ENCODE data around the gene MEFV.

MEFV gene

GRCh38 chr16:3262517-3262916 is 6.1 kb upstream of the MEFV start:
- peaks cover 4% of the 10 kb centered on the region for H3K4me1 ChIP-seq (ENCODE audit: control insufficient read depth, insufficient read depth, low read length)
- H3K9me3 ChIP-seq (ENCODE audit: control insufficient read depth, low read length): peaks cover 5% of the 10 kb centered on the region
- no peak overlapping the region for H3K4me3 ChIP-seq (ENCODE audit: low read length)
- H3K36me3 ChIP-seq (ENCODE audit: control insufficient read depth, insufficient read depth, low read length): no peaks in the 10 kb centered on the region
- H3K27me3 ChIP-seq (ENCODE audit: control insufficient read depth, insufficient read depth, low read length): no peaks in the 10 kb centered on the region
- no peak overlapping the region for H3K9ac ChIP-seq (ENCODE audit: low read length)

- Histone ChIP-seq H3K4me1 (ENCODE audit: control insufficient read depth, insufficient read depth, low read length) (peaks cover 4% of the 10 kb centered on the region), H3K27me3 (ENCODE audit: control insufficient read depth, insufficient read depth, low read length) (no peaks in the 10 kb centered on the region), H3K9ac (ENCODE audit: low read length) (no peak overlapping the region), H3K36me3 (ENCODE audit: control insufficient read depth, insufficient read depth, low read length) (no peaks in the 10 kb centered on the region), H3K4me3 (ENCODE audit: low read length) (no peak overlapping the region), H3K9me3 (ENCODE audit: control insufficient read depth, low read length) (peaks cover 3% of the 10 kb centered on the region)
These were observed 3.4 kb upstream of the MEFV start for GRCh38 chr16:3259836-3260235.

- Histone ChIP-seq H3K4me3 (ENCODE audit: low read length) (no peak overlapping the region), H3K9me3 (ENCODE audit: control insufficient read depth, low read length) (no peaks in the 10 kb centered on the region), H3K4me1 (ENCODE audit: control insufficient read depth, insufficient read depth, low read length) (no peaks in the 10 kb centered on the region), H3K27me3 (ENCODE audit: control insufficient read depth, insufficient read depth, low read length) (no peaks in the 10 kb centered on the region), H3K36me3 (ENCODE audit: control insufficient read depth, insufficient read depth, low read length) (no peaks in the 10 kb centered on the region), H3K9ac (ENCODE audit: low read length) (no peak overlapping the region)
These were observed 533 bp upstream of the MEFV start for GRCh38 chr16:3256866-3257465.

- Histone ChIP-seq H3K4me1 (ENCODE audit: control insufficient read depth, insufficient read depth, low read length) (no peaks in the 10 kb centered on the region), H3K9me3 (ENCODE audit: control insufficient read depth, low read length) (no peaks in the 10 kb centered on the region), H3K9ac (ENCODE audit: low read length) (no peak overlapping the region), H3K4me3 (ENCODE audit: low read length) (no peak overlapping the region), H3K27me3 (ENCODE audit: control insufficient read depth, insufficient read depth, low read length) (peaks cover 3% of the 10 kb centered on the region), H3K36me3 (ENCODE audit: control insufficient read depth, insufficient read depth, low read length) (no peaks in the 10 kb centered on the region)
These were observed 2.1 kb downstream of the MEFV start for GRCh38 chr16:3254309-3254708.

GRCh38 chr16:3252967-3253366 is 3.5 kb downstream of the MEFV start:
- no peak overlapping the region for H3K9ac ChIP-seq (ENCODE audit: low read length)
- no peaks in the 10 kb centered on the region for H3K9me3 ChIP-seq (ENCODE audit: control insufficient read depth, low read length)
- H3K4me1 ChIP-seq (ENCODE audit: control insufficient read depth, insufficient read depth, low read length): no peaks in the 10 kb centered on the region
- no peak overlapping the region for H3K4me3 ChIP-seq (ENCODE audit: low read length)
- H3K36me3 ChIP-seq (ENCODE audit: control insufficient read depth, insufficient read depth, low read length): no peaks in the 10 kb centered on the region
- peaks cover 3% of the 10 kb centered on the region for H3K27me3 ChIP-seq (ENCODE audit: control insufficient read depth, insufficient read depth, low read length)

- no peaks in the 10 kb centered on the region for H3K36me3 ChIP-seq (ENCODE audit: control insufficient read depth, insufficient read depth, low read length)
- no peak overlapping the region for H3K9ac ChIP-seq (ENCODE audit: low read length)
- no peaks in the 10 kb centered on the region for H3K4me1 ChIP-seq (ENCODE audit: control insufficient read depth, insufficient read depth, low read length)
- peaks cover 3% of the 10 kb centered on the region for H3K27me3 ChIP-seq (ENCODE audit: control insufficient read depth, insufficient read depth, low read length)
- no peak overlapping the region for H3K4me3 ChIP-seq (ENCODE audit: low read length)
- H3K9me3 ChIP-seq (ENCODE audit: control insufficient read depth, low read length): no peaks in the 10 kb centered on the region
These were observed 7.0 kb downstream of the MEFV start for GRCh38 chr16:3249451-3249850.

GRCh38 chr16:3249020-3249419 is 7.4 kb downstream of the MEFV start:
- Histone ChIP-seq H3K9me3 (ENCODE audit: control insufficient read depth, low read length) (no peaks in the 10 kb centered on the region), H3K4me1 (ENCODE audit: control insufficient read depth, insufficient read depth, low read length) (no peaks in the 10 kb centered on the region), H3K4me3 (ENCODE audit: low read length) (no peak overlapping the region), H3K36me3 (ENCODE audit: control insufficient read depth, insufficient read depth, low read length) (no peaks in the 10 kb centered on the region), H3K9ac (ENCODE audit: low read length) (no peak overlapping the region), H3K27me3 (ENCODE audit: control insufficient read depth, insufficient read depth, low read length) (peaks cover 3% of the 10 kb centered on the region)

GRCh38 chr16:3248596-3248995 is 7.8 kb downstream of the MEFV start:
- Histone ChIP-seq H3K4me1 (ENCODE audit: control insufficient read depth, insufficient read depth, low read length) (no peaks in the 10 kb centered on the region), H3K36me3 (ENCODE audit: control insufficient read depth, insufficient read depth, low read length) (no peaks in the 10 kb centered on the region), H3K27me3 (ENCODE audit: control insufficient read depth, insufficient read depth, low read length) (peaks cover 5% of the 10 kb centered on the region), H3K9ac (ENCODE audit: low read length) (no peak overlapping the region), H3K9me3 (ENCODE audit: control insufficient read depth, low read length) (no peaks in the 10 kb centered on the region), H3K4me3 (ENCODE audit: low read length) (no peak overlapping the region)

GRCh38 chr16:3246876-3247275 is 9.6 kb downstream of the MEFV start:
- no peak overlapping the region for H3K9ac ChIP-seq (ENCODE audit: low read length)
- H3K27me3 ChIP-seq (ENCODE audit: control insufficient read depth, insufficient read depth, low read length): peaks cover 6% of the 10 kb centered on the region
- no peaks in the 10 kb centered on the region for H3K9me3 ChIP-seq (ENCODE audit: control insufficient read depth, low read length)
- H3K36me3 ChIP-seq (ENCODE audit: control insufficient read depth, insufficient read depth, low read length): no peaks in the 10 kb centered on the region
- H3K4me1 ChIP-seq (ENCODE audit: control insufficient read depth, insufficient read depth, low read length): no peaks in the 10 kb centered on the region
- H3K4me3 ChIP-seq (ENCODE audit: low read length): no peak overlapping the region

- peaks cover 6% of the 10 kb centered on the region for H3K27me3 ChIP-seq (ENCODE audit: control insufficient read depth, insufficient read depth, low read length)
These were observed 10.4 kb downstream of the MEFV start for GRCh38 chr16:3246002-3246401.

GRCh38 chr16:3243882-3244281 is 12.6 kb downstream of the MEFV start:
- Histone ChIP-seq H3K36me3 (ENCODE audit: control insufficient read depth, insufficient read depth, low read length) (no peaks in the 10 kb centered on the region), H3K4me3 (ENCODE audit: low read length) (no peak overlapping the region), H3K27me3 (ENCODE audit: control insufficient read depth, insufficient read depth, low read length) (peaks cover 4% of the 10 kb centered on the region), H3K9ac (ENCODE audit: low read length) (no peak overlapping the region), H3K4me1 (ENCODE audit: control insufficient read depth, insufficient read depth, low read length) (no peaks in the 10 kb centered on the region), H3K9me3 (ENCODE audit: control insufficient read depth, low read length) (no peaks in the 10 kb centered on the region)

More at GRCh38 chr16:3246002-3246401, 10.4 kb downstream of the MEFV start:
- no peak overlapping the region for H3K4me3 ChIP-seq (ENCODE audit: low read length)
- H3K4me1 ChIP-seq (ENCODE audit: control insufficient read depth, insufficient read depth, low read length): no peaks in the 10 kb centered on the region
- no peaks in the 10 kb centered on the region for H3K36me3 ChIP-seq (ENCODE audit: control insufficient read depth, insufficient read depth, low read length)
- H3K9ac ChIP-seq (ENCODE audit: low read length): no peak overlapping the region
- no peaks in the 10 kb centered on the region for H3K9me3 ChIP-seq (ENCODE audit: control insufficient read depth, low read length)

GRCh38 chr16:3242709-3243108 is 13.7 kb downstream of the MEFV start:
- Histone ChIP-seq H3K4me1 (ENCODE audit: control insufficient read depth, insufficient read depth, low read length) (no peaks in the 10 kb centered on the region), H3K9me3 (ENCODE audit: control insufficient read depth, low read length) (no peaks in the 10 kb centered on the region), H3K9ac (ENCODE audit: low read length) (no peak overlapping the region), H3K4me3 (ENCODE audit: low read length) (no peak overlapping the region), H3K36me3 (ENCODE audit: control insufficient read depth, insufficient read depth, low read length) (no peaks in the 10 kb centered on the region), H3K27me3 (ENCODE audit: control insufficient read depth, insufficient read depth, low read length) (peaks cover 4% of the 10 kb centered on the region)

- no peak overlapping the region for H3K4me3 ChIP-seq (ENCODE audit: low read length)
- H3K9me3 ChIP-seq (ENCODE audit: control insufficient read depth, low read length): no peaks in the 10 kb centered on the region
- H3K27me3 ChIP-seq (ENCODE audit: control insufficient read depth, insufficient read depth, low read length): peaks cover 4% of the 10 kb centered on the region
- H3K4me1 ChIP-seq (ENCODE audit: control insufficient read depth, insufficient read depth, low read length): no peaks in the 10 kb centered on the region
- no peak overlapping the region for H3K9ac ChIP-seq (ENCODE audit: low read length)
- H3K36me3 ChIP-seq (ENCODE audit: control insufficient read depth, insufficient read depth, low read length): no peaks in the 10 kb centered on the region
These were observed 14.7 kb downstream of the MEFV start for GRCh38 chr16:3241761-3242160.

Data from mucosa of stomach (tissue), 1 donor.